H1 (cell line): ENCODE results near the gene CRYBA4. TPM values are rescaled to one million over a fixed set of nuclear protein-coding genes. Genes with fewer than 3 reads are reported as not detected.
A peak's percentile ranks its signal among the peaks of the same experiment; 100 is the strongest.

Source experiments
- CTCF ChIA-PET: fragments of 300-600 bp; sonication (Branson Sonifier 250); formaldehyde crosslinking; loops from one replicate; lab custom pipeline; 2021; ENCODE audit not compliant: partially characterized antibody; lab: Charles Lee
- POLR2A ChIA-PET: fragments of 300-600 bp; sonication (Branson Sonifier 250); formaldehyde crosslinking; loops from one replicate; lab custom pipeline; 2021; ENCODE audit warnings: inconsistent platforms; ENCODE audit not compliant: partially characterized antibody; lab: Charles Lee
- DNase-seq, 2 experiments: peaks; one replicate each; pipeline versions ENCODE4 v3.0.0 to v3.0.0-alpha.2; 2010 to 2022; ENCODE audit warnings: low spot score in 2 of 2, low read depth in 1 of 2, mixed read lengths in 1 of 2
- FAIRE-seq: peaks from 2 replicates; lab custom pipeline; 2011; peaks lifted over from hg19 to GRCh38; lab: Jason Lieb, UNC
- H2AFZ ChIP-seq: 2 replicates; pipeline ENCODE4 v1.8.1; 2012; ENCODE audit warnings: low read length, inconsistent platforms
- H2AK5ac ChIP-seq: 2 replicates; pipeline ENCODE4 v1.6.1; 2013; ENCODE audit warnings: low read depth, low read length
- H2BK120ac ChIP-seq: replicated peaks from 2 replicates; pipeline ENCODE3; 2013; ENCODE audit warnings: low read depth, low read length, inconsistent platforms
- H2BK12ac ChIP-seq: 2 replicates; pipeline ENCODE4 v1.6.1; 2013; ENCODE audit warnings: low read depth, low read length
- H2BK15ac ChIP-seq: 2 replicates; pipeline ENCODE4 v1.6.1; 2013; ENCODE audit warnings: low read length
- H2BK20ac ChIP-seq: 2 replicates; pipeline ENCODE4 v1.6.1; 2013; ENCODE audit warnings: low read length
- H2BK5ac ChIP-seq: 2 replicates; pipeline ENCODE4 v1.6.1; 2013; ENCODE audit warnings: low read depth, low read length
- H3K14ac ChIP-seq: 2 replicates; pipeline ENCODE4 v1.6.1; 2013; ENCODE audit warnings: inconsistent platforms; ENCODE audit not compliant: insufficient read length
- H3K18ac ChIP-seq: 2 replicates; pipeline ENCODE4 v1.6.1; 2013; ENCODE audit warnings: low read length; ENCODE audit errors: extremely low read depth
- H3K23ac ChIP-seq: 2 replicates; pipeline ENCODE4 v1.6.1; 2013; ENCODE audit warnings: inconsistent platforms; ENCODE audit not compliant: insufficient read length
- H3K23me2 ChIP-seq: 2 replicates; pipeline ENCODE4 v1.6.1; 2013; ENCODE audit warnings: low read depth, low read length
- H3K27ac ChIP-seq: 2 replicates; pipeline ENCODE4 v1.6.1; 2011; ENCODE audit warnings: low read depth, low read length, inconsistent platforms
- H3K27me3 ChIP-seq, 4 experiments: replicated peaks in 1 of 4; 1 replicate in 1 of 4; 2 replicates in 3 of 4; pipeline versions ENCODE4 v1.6.1 to v1.8.1; 2011 to 2013; ENCODE audit warnings: low read length in 3 of 4, mild to moderate bottlenecking in 3 of 4, inconsistent platforms in 2 of 4, mixed read lengths in 2 of 4, moderate library complexity in 1 of 4; ENCODE audit not compliant: control insufficient read depth in 3 of 4, insufficient read depth in 3 of 4; ENCODE audit errors: extremely low read depth in 1 of 4
- H3K36me3 ChIP-seq, 4 experiments: 2 replicates each; pipeline versions ENCODE4 v1.6.1 to v1.8.1; 2011 to 2013; ENCODE audit warnings: mild to moderate bottlenecking in 4 of 4, low read length in 3 of 4, moderate library complexity in 2 of 4, control low read depth in 1 of 4, inconsistent platforms in 1 of 4; ENCODE audit not compliant: insufficient read depth in 4 of 4, control insufficient read depth in 2 of 4
- H3K4ac ChIP-seq: replicated peaks from 2 replicates; pipeline ENCODE3; 2013; ENCODE audit warnings: low read length, low read depth, mixed read lengths, inconsistent platforms; ENCODE audit not compliant: insufficient read length
- H3K4me1 ChIP-seq, 4 experiments: replicated peaks in 1 of 4; 1 replicate in 1 of 4; 2 replicates in 3 of 4; pipeline versions ENCODE4 v1.6.1 to v1.8.1; 2011 to 2013; ENCODE audit warnings: low read length in 3 of 4, inconsistent platforms in 2 of 4, mixed read lengths in 1 of 4; ENCODE audit not compliant: insufficient read depth in 4 of 4, control insufficient read depth in 3 of 4
- H3K4me2 ChIP-seq, 2 experiments: 2 replicates each; pipeline versions ENCODE4 v1.6.1 to v1.8.1; 2011 to 2013; ENCODE audit warnings: low read depth in 2 of 2, low read length in 2 of 2, control low read depth in 1 of 2, inconsistent platforms in 1 of 2, mild to moderate bottlenecking in 1 of 2; ENCODE audit not compliant: insufficient read depth in 1 of 2
- H3K4me3 ChIP-seq, 4 experiments: fragments of 200-600, 300-600 bp in 1 of 4; sonication (generic), shearing (Covaris generic), sonication (Bioruptor Twin) in 1 of 4; 2 replicates each; pipeline versions ENCODE4 v1.5.1 to v1.8.1; 2011 to 2016; ENCODE audit warnings: low read length in 4 of 4, low read depth in 3 of 4, control low read depth in 2 of 4, inconsistent platforms in 2 of 4, mild to moderate bottlenecking in 2 of 4, mixed read lengths in 1 of 4, moderate library complexity in 1 of 4; ENCODE audit not compliant: insufficient read depth in 2 of 4; ENCODE audit errors: extremely low read depth in 1 of 4
- H3K56ac ChIP-seq: replicated peaks from 2 replicates; pipeline ENCODE3; 2013; ENCODE audit warnings: low read depth, mild to moderate bottlenecking, mixed read lengths, low read length, inconsistent platforms; ENCODE audit not compliant: insufficient read length
- H3K79me1 ChIP-seq: 2 replicates; pipeline ENCODE4 v1.6.1; 2013; ENCODE audit warnings: low read depth, low read length, control low read depth
- H3K79me2 ChIP-seq, 2 experiments: 2 replicates each; pipeline versions ENCODE4 v1.6.1 to v1.8.1; 2012 to 2013; ENCODE audit warnings: low read length in 2 of 2, mild to moderate bottlenecking in 2 of 2, inconsistent platforms in 1 of 2; ENCODE audit not compliant: insufficient read depth in 2 of 2, control insufficient read depth in 1 of 2
- H3K9ac ChIP-seq, 4 experiments: replicated peaks in 1 of 4; 1 replicate in 1 of 4; 2 replicates in 3 of 4; pipeline versions ENCODE4 v1.6.1 to v1.8.1; 2011 to 2013; ENCODE audit warnings: low read depth in 3 of 4, low read length in 3 of 4, control low read depth in 2 of 4, mild to moderate bottlenecking in 2 of 4, moderate library complexity in 2 of 4, inconsistent platforms in 1 of 4; ENCODE audit errors: extremely low read depth in 1 of 4
- H3K9me3 ChIP-seq, 2 experiments: 2 replicates each; pipeline versions ENCODE4 v1.6.1 to v1.8.1; 2012 to 2013; ENCODE audit warnings: mild to moderate bottlenecking in 2 of 2, moderate library complexity in 2 of 2, control low read depth in 1 of 2, inconsistent platforms in 1 of 2, low read depth in 1 of 2, low read length in 1 of 2, mixed read lengths in 1 of 2; ENCODE audit not compliant: insufficient read depth in 2 of 2
- H4K20me1 ChIP-seq, 2 experiments: replicated peaks in 1 of 2; 2 replicates each; pipeline versions ENCODE3 to v1.8.1; 2011 to 2013; ENCODE audit warnings: inconsistent platforms in 2 of 2, low read length in 2 of 2, mild to moderate bottlenecking in 1 of 2; ENCODE audit not compliant: insufficient read depth in 2 of 2, control insufficient read depth in 1 of 2
- H4K5ac ChIP-seq: 2 replicates; pipeline ENCODE4 v1.6.1; 2013; ENCODE audit warnings: low read length, low read depth, mixed read lengths, inconsistent platforms; ENCODE audit not compliant: insufficient read length
- H4K8ac ChIP-seq: 2 replicates; pipeline ENCODE4 v1.8.0; 2013; ENCODE audit warnings: mild to moderate bottlenecking, moderate library complexity, low read length, inconsistent platforms; ENCODE audit not compliant: insufficient read depth; ENCODE audit errors: extremely low read depth
- H4K91ac ChIP-seq: replicated peaks from 2 replicates; pipeline ENCODE3; 2013; ENCODE audit warnings: low read length, mixed read lengths, inconsistent platforms; ENCODE audit not compliant: insufficient read length
- BACH1 ChIP-seq: IDR thresholded peaks from 2 replicates; pipeline ENCODE4 v1.6.1; 2012; ENCODE audit warnings: low read length, improper control_type of control experiment
- CHD2 ChIP-seq: IDR thresholded peaks from 2 replicates; pipeline ENCODE4 v1.6.1; 2012; ENCODE audit warnings: low read length, improper control_type of control experiment
- CREB1 ChIP-seq: IDR thresholded peaks from 2 replicates; pipeline ENCODE4 v1.6.1; 2012; ENCODE audit warnings: inconsistent platforms
- EZH2 ChIP-seq: fragments of 200-600 bp; sonication (generic); IDR thresholded peaks from 2 replicates; pipeline ENCODE4 v1.7.1; 2012; ENCODE audit warnings: low read depth, mild to moderate bottlenecking, moderate library complexity, low read length, inconsistent platforms; ENCODE audit not compliant: severe bottlenecking
- NRF1 ChIP-seq: IDR thresholded peaks from 2 replicates; pipeline ENCODE4 v1.6.1; 2011; ENCODE audit warnings: mild to moderate bottlenecking, low read depth, low read length, improper control_type of control experiment
- PHF8 ChIP-seq: fragments of 200-600 bp; sonication (generic); conservative IDR thresholded peaks from 2 replicates; pipeline ENCODE4 v1.7.1; 2012; ENCODE audit warnings: low read depth, mild to moderate bottlenecking, inconsistent platforms, low read length, moderate library complexity
- RBBP5 ChIP-seq: IDR thresholded peaks from 2 replicates; pipeline ENCODE4 v1.7.1; 2012; ENCODE audit warnings: low read depth, mild to moderate bottlenecking, inconsistent platforms, low read length, moderate library complexity, borderline replicate concordance
- SIN3A ChIP-seq, 2 experiments: IDR thresholded peaks in 1 of 2; conservative IDR thresholded peaks in 1 of 2; 2 replicates each; pipeline ENCODE4 v1.6.1; 2011 to 2012; ENCODE audit warnings: low read length in 2 of 2, improper control_type of control experiment in 1 of 2, low read depth in 1 of 2, mild to moderate bottlenecking in 1 of 2
- SP1 ChIP-seq: IDR thresholded peaks from 2 replicates; pipeline ENCODE4 v1.6.1; 2011; ENCODE audit warnings: low read depth, low read length
- SP4 ChIP-seq: IDR thresholded peaks from 2 replicates; pipeline ENCODE4 v1.6.1; 2012; ENCODE audit warnings: low read length, inconsistent platforms
- SRF ChIP-seq: IDR thresholded peaks from 2 replicates; pipeline ENCODE4 v1.6.1; 2011; ENCODE audit warnings: mild to moderate bottlenecking, low read depth, low read length, moderate library complexity
- WGBS, 2 experiments: shearing (Covaris generic) in 1 of 2; methylation state at CpG; one replicate each; pipeline versions ENCODE4 v1.1.6 to v1.1.7; 2013 to 2015; ENCODE audit warnings: low lambda C conversion rate in 2 of 2, mixed read lengths in 2 of 2, inconsistent platforms in 1 of 2, low coverage in 1 of 2, missing lambda C conversion rate in 1 of 2; ENCODE audit not compliant: insufficient replicate concordance in 2 of 2, insufficient coverage in 1 of 2, insufficient read length in 1 of 2; ENCODE audit errors: extremely low coverage in 1 of 2, missing lambda C conversion rate in 1 of 2; 5-methylcytosine and 5-hydroxymethylcytosine counted together
- polyA plus RNA-seq, 7 experiments: library from polyadenylated mRNA; depleted of rRNA in 3 of 7; stranded (reverse) in 5 of 7; unstranded in 2 of 7; fragments of >200 nt in 5 of 7; fragments of 200-250 nt in 2 of 7; gene quantifications; 1 replicate in 5 of 7; 2 replicates in 1 of 7; 4 replicates in 1 of 7; pipeline versions ENCODE4 v1.2.1 to v1.2.3, GENCODE V29; 2011 to 2013; ENCODE audit warnings: missing spikeins in 2 of 7, mixed read lengths in 2 of 7
- total RNA-seq: library from RNA; stranded (reverse); fragmentation: NEBNext Ultra II Directional; extraction: Animal tissue kit (Norgen Biotek cat#: 25700); gene quantifications from 2 replicates; pipeline ENCODE4 v1.2.1, GENCODE V29; 2021
- TF ChIP-seq, protein P1 (sequence below): IDR thresholded peaks from 2 replicates; pipeline ENCODE4 v1.6.1; 2012; ENCODE audit warnings: inconsistent platforms
- TF ChIP-seq, protein P2 (sequence below): IDR thresholded peaks from 2 replicates; pipeline ENCODE4 v1.6.1; 2011; ENCODE audit warnings: low read length, improper control_type of control experiment

CRYBA4 gene
- total and polyA plus RNA-seq, 2 of the 8 experiments (the other 6 are each of a cell fraction or from before 2014, with no cell fraction given): 0.67 to 3.1 TPM

DNA sequence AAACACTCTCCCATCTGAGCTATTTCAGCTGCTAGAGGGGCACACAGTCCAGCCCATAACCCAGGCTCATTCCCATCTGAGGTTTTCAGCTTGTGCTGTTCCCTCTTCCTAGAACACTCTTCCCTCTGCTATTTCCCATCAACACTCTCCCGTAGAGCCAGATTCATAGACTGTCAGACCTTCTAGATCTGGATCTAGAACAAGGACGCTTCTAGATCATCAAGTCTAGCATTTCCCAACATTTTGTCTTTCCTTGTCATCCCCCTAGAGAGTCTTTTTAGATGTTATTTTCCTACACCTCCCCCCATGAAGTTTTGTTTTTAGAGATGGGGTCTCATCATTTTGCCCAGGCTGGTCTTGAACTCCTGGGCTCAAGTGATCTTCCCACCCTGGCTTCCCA, 13.4 kb downstream of the CRYBA4 start:
- Histone ChIP-seq H3K9me3 (no peaks in the 10 kb centered on the region), H2BK12ac (0 out of 2 replicates have a peak overlapping the region, but pooled peaks have one; percentile 68), H3K4me2 (no peak overlapping the region), H3K4me1 (peaks cover 0 to under 1% (median 0%) of the 10 kb centered on the region in 4 experiments; a peak in 2 of 7 replicates), H3K79me1 (no peaks in the 10 kb centered on the region), H2BK120ac (no peak overlapping the region), H4K91ac (no peak overlapping the region), H4K20me1 (no peaks in the 10 kb centered on the region), H4K5ac (no peak overlapping the region), H3K27ac (no peak overlapping the region), H4K8ac (no peak overlapping the region), H3K23me2 (no peaks in the 10 kb centered on the region), H3K23ac (no peak overlapping the region), H3K18ac (no peak overlapping the region), H3K14ac (no peak overlapping the region), H3K4ac (no peak overlapping the region), H2BK20ac (0 out of 2 replicates have a peak overlapping the region, but pooled peaks have one; percentile 8), H3K79me2 (no peaks in the 10 kb centered on the region), H3K27me3 (no peaks in the 10 kb centered on the region), H2AK5ac (no peak overlapping the region), H3K4me3 (no peak overlapping the region), H3K56ac (no peak overlapping the region), H2BK5ac (no peak overlapping the region), H3K9ac (no peak overlapping the region), H2AFZ (no peak overlapping the region), H2BK15ac (no peak overlapping the region), H3K36me3 (no peaks in the 10 kb centered on the region)
- DNase-seq (no peak), FAIRE-seq (no peak)
- CTCF ChIA-PET: interaction anchor here (1.0 kb wide), 1 partner anchor 49 kb away, joined by 3 read pairs; no protein-coding TSS in a partner anchor
- POLR2A ChIA-PET: interaction anchor here (0.5 kb wide), 1 partner anchor 213 kb away, joined by 3 read pairs; no protein-coding TSS in a partner anchor
- 98% methylated on average over 2 of the region's 2 CpGs; no CpG with 5 or more reads in 1 of the 2 experiments for WGBS, 2 experiments
- TF ChIP-seq SP1: no peak
- TF ChIP-seq BACH1: no peak
- TF ChIP-seq CHD2: no peak
- no peak for TF ChIP-seq SP4
- TF ChIP-seq EZH2: no peak
- no peak for TF ChIP-seq RBBP5
- TF ChIP-seq PHF8: no peak
- TF ChIP-seq SRF: no peak
- no peak for TF ChIP-seq NRF1
- TF ChIP-seq SIN3A (conservative IDR thresholded peaks at IDR 0.05 in 1 of 2, IDR thresholded peaks at IDR 0.05 in 1 of 2; ENCODE audit: low read depth in 1 of 2, low read length in 2 of 2): no peak
- TF ChIP-seq, protein P1, sequence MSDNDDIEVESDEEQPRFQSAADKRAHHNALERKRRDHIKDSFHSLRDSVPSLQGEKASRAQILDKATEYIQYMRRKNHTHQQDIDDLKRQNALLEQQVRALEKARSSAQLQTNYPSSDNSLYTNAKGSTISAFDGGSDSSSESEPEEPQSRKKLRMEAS: no peak
- TF ChIP-seq, protein P2, sequence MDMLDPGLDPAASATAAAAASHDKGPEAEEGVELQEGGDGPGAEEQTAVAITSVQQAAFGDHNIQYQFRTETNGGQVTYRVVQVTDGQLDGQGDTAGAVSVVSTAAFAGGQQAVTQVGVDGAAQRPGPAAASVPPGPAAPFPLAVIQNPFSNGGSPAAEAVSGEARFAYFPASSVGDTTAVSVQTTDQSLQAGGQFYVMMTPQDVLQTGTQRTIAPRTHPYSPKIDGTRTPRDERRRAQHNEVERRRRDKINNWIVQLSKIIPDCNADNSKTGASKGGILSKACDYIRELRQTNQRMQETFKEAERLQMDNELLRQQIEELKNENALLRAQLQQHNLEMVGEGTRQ: no peak
- TF ChIP-seq CREB1: no peak
